NCI-H128 (cell line): Measurements from ENCODE around the gene TUBA1B.
"Not testable (repeated sequence)": the region's sequence is repeated elsewhere in the genome, so short reads cannot be mapped to it uniquely, and the experiment has no call there.

Experiments
- DNase-seq: peaks from one replicate; lab custom pipeline; 2025; ENCODE audit not compliant: unreplicated experiment; lab: John Stamatoyannopoulos, UW

The TUBA1B gene

DNA sequence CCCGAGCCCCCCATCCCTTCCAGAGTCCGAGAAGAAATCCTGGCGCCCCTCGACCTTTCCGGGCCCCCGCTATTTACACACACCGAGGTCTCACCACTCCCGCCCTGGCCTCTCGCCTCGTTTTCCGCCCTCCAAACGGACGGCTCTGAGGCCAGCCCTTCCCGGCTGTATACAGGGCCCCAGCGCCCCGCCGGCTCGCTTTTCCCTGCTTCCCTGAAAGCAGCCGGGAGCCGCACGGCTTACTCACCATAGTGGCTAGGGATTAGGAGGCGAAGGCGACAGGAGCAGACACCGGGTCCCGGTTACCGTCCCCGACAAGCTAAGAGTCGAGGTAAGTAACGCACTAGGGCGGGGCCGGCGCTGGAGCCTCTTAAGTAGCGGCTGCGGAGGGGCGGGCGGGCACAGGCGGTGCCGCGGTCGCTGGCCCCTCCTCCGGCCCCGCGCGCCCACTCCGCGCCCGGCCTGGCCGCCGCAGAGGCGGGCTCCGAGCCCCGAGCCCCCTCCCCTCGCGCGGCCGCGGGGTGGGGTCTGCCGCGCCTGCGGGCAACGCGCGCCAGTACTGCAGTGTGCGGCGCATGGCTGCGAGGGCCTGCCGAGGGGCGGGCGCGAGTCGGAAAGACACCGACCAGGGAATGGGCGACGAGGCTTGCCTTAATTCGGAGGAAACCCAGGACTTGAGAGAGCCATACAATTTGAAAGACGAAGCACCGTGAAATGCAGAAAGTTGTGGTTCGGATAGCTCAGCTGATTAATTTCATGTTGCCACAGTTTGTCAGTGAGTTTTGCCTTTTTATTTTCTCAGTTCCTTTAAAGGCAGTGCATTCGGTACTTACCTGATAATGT, at the start of gene TUBA1B:
TSS of gene TUBA1B (minus strand) at position 345 of the 843 bp plus-strand sequence. CDS start at position 250, 95 bp downstream.
- DNase-seq, result peak; percentile 93

DNA sequence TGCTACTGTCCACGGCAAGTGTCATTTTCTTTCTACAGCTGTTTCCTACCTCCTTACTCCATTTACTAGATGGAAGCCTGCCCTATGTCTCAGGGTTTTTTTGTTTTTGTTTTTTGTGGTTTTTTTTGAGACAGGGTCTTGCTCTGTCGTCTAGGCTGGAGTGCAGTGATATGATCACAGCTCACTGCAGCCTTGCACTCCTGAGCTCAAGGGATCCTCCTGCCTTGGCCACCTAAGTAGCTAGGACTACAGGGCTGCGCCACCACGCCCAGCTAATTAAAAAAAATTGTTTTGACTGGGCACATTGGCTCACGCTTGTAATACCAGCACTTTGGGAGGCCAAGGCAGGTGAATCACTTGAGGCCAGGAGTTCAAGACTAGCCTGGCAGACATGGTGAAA, 43.0 kb upstream of the TUBA1B start:
- DNase-seq, result no peak

DNA sequence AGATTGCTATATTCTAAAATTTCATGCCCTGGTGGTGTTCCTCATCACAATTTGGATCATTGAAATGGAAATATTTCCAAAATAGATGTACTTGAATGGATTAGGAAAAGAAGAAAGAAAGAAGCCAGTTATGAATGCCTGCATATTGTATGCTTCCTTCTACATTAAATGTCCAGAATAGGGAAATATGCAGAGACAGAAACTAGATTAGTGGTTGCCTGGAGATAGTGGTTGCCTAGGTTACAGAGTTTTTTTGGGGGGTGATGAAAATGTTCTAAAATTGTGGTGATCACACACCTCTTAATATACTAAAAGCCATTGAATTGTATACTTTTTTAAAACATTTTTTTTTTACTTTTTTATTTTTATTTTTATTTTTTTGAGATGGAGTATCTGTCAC, 39.7 kb upstream of the TUBA1B start:
- DNase-seq, result no peak

DNA sequence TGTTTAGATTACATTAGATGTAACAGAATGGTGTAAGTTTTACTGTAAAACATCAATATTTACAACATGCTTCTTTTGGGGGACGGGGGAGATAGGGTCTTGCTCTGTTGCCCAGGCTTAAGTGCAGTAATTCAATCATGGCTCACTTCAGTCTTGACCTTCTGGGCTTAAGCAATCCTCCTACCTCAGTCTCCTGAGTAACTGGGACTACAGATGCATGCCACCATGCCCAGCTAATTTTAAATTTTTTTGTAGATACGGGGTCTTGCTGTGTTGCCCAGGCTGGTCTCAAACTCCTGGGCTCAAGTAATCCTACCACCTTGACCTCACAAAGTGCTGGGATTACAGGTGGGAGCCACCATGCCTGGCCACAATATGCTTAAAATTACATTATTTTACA, 33.9 kb upstream of the TUBA1B start:
- DNase-seq, result no peak

DNA sequence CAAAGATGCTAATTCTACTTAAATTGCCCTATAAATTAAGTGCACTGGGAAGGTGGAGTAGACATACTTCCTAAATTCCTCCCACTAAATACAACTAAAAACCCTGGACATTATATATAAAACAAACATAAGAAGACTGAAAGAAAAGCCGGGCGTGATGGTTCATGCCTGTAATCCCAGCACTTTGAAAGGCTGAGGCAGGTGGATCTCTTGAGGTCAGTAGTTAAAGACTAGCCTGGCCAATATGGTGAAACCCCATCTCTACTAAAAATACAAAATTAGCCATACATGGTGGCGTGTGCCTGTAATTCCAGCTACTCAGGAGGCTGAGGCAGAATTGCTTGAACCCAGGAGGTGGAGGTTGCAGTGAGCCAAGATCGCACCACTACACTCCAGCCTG, 30.7 kb upstream of the TUBA1B start:
- DNase-seq, result not testable (repeated sequence)

DNA sequence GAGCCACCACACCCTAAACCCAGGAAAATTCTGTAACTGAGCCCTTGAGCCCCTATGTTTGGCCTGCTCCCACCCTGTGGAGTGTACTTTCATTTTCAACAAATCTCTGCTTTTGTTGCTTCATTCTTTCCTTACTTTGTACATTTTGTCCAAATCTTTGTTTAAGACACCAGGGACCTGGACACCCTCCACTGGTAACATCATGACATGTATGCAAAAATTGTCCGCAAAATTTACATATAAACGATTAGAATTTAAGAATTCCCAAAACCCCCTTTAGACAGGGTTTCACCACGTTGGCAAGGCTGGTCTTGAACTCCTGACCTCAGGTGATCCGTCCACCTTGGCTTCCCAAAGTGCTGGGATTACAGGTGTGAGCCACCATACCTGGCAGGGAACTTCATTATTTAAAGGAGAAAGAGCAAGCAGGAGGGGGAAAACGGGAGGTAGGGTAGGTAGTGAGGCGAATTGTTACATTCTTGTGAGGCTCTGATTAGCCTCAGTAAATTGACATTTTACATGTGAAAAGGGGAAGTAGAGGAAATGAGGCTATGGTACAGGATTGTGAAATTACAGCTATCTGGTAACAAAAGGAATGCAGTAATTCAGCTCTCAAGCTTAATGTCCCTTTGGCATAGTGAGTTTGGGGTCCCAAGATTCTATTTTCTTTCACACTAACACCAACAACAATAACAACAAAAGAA, 30.0 kb upstream of the TUBA1B start:
- no peak for DNase-seq

DNA sequence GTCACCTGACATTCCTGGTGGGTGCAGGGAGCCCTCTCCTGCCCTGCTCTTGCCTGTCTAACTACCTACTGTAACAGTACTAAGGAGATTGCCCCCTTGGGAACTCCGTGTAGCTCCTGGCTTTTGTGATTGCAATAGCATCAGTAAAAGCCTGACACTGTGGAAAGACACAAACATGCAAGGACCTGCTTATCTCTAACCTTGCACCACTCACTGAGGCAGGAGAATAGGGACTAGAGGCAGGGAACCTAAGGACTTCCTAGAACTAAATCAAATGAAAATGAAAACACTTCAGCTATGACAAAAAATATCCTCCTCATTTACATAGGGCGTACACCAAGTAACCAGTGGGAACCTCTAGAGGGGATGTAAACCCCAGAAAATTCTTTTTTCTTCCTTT, 29.2 kb upstream of the TUBA1B start:
- DNase-seq, result no peak

DNA sequence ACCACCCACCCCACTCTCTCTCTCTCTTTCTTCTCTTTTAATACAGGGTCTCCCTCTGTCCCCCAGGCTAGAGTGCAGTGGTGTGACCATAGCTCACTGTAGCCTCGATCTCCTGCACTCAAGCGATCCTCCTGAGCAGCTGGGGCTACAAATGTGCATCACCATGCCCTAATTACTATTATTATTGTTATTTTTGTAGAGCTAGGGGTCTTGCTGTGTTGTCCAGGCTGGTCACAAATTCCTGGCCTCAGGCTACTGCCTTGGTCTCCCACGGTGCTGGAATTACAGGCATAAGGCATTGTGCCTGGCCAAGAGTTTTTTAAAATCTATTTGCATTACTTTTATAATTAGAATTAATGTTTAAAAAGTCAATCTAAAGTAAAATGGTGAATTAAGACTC, 23.0 kb upstream of the TUBA1B start:
- no peak for DNase-seq

DNA sequence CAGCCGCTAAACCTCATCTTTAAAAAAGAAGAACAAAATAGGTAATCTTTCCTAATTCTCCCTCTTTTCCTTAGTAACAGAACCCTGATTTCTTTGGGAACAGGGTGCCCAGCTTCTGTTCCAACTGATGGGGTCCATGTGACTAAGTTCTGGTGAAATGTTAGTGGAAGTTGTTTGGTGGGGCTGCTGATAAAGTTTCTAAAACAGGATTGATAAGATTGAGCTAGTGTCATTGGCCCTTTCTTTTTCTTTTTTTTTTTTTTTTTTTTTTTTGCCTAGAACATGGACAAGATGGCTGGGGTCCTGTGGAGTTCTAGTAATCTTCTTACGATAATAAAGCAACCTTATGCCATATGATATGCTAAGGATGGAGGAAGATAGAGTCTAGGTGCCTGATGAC, 16.2 kb upstream of the TUBA1B start:
- no peak for DNase-seq

DNA sequence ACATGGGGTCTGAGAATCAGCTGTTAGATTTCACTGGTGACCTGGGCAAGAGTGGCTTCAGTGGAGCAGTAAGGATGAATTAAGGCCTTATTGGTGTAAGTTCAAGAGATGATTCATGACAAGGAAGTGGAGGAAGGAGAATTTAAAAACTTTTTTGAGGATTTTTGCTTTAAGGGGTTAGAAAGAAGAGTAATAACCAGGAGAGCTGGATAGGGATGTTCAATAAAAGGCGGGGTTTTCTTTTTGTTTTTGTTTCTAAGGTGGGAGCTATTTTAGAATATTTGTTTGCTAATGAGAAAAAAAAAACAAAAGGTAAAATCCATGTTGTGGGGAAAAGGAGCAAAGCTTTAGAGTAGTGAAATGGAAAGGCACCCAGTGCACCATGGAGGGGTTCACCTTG, 15.2 kb upstream of the TUBA1B start:
- no peak for DNase-seq

DNA sequence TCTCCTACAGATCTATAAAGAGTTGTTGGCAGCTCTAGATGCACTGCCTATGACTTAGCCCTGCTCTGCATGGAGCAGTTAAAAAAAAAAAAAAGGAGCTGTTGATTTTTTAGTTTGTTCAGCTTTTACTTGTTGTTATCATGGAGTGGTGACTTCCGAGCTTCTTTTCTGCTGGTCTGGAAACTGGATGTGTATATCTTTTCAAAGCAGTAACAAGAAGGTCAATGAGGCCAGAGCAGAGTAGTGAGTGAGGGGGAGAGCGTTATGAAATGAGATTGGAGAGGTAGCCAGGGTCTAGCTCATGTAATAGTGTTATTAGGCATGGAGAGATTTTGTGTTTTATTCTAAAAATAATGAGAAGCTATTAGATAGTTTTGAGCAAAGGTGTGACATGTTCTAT, 13.2 kb upstream of the TUBA1B start:
- DNase-seq, result no peak

DNA sequence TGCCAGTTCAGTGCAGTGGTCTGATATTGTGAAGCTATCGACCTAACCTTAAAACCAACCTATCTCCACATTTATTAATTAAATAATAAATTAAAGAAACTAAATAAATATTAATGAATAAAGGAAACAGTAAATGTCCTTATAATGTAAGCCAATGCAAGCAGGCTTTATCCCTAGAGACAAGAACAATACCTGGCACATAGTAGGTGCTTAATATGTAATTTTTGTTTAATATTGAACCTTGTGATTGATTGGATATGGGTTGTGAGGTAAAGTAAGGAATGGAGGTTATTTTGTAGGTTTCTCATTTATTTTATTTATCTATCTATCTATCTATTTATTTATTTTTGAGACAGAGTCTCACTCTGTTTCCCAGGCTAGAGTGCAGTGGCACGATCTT, 7.8 kb upstream of the TUBA1B start:
- no peak for DNase-seq

DNA sequence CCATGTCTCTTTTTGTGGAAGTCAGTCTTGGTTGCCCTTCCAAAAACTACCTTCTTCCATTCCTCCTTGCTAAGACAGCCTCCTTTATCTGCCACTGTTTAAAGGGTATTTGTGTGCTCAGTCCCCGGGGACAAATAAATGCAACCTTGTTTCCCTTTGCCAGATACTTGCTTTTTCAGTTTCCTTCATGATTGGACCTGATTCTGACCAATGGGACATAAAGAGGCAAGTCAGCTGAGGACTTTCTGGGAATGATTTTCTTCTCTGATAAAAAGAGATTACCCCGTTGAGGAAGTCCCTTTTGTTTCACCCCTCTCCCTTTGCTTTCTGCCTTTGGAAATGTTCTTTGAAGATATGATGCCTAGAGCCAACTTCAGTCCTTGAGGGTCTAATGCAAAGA, 7.4 kb upstream of the TUBA1B start:
- no peak for DNase-seq

DNA sequence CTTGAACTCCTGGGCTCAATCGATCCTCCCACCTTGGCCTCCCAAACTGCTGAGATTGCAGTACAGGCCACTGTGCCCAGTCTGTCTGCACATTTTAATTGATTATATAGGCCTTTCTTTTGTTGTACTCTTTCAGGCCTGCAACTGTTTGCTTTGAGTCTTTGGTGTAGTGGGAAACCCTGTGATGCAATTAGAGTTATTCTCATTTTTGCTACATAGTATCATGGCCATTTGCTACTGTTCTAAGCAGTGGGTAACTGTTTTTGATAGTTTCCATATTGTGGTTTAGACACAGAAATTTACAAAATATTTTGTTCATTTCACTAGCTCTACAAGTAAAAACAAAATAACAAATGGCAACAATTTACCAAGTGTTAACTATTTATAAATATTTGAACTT, 6.3 kb upstream of the TUBA1B start:
- DNase-seq, result no peak

DNA sequence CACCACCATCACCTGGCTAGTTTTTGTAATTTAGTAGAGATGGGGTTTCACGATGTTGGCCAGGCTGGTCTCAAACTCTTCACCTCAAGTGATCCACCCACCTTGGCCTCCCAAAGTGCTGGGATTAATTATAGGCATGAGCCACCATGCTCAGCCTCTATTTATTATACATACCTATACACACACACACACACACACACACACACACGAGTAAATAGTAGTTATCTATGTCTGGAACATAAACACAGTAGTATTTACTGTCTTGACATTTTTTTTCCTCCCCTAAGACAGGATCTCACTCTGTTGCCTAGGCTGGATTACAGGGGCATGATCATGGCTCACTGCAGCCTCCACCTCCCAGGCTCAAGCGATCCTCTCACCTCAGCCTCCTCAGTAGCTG, 5.8 kb upstream of the TUBA1B start:
- not testable (repeated sequence) for DNase-seq

DNA sequence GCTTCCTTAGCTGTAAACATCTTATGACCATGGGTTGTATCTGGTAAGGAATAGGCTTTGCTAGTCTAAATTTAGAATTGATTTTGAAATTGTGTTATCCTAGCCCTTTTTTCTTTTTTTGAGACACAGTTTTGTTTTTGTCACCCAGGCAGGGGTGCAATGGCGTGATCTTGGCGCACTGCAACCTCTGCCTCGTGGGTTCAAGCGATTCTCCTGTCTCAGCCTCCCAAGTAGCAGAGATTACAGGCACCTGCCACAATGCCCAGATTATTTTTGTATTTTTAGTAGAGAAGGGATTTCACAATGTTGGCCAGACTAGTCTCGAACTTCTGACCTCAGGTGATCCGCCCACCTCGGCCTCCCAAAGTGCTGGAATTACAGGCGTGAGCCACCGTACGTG, 2.4 kb upstream of the TUBA1B start:
- DNase-seq, result no peak

DNA sequence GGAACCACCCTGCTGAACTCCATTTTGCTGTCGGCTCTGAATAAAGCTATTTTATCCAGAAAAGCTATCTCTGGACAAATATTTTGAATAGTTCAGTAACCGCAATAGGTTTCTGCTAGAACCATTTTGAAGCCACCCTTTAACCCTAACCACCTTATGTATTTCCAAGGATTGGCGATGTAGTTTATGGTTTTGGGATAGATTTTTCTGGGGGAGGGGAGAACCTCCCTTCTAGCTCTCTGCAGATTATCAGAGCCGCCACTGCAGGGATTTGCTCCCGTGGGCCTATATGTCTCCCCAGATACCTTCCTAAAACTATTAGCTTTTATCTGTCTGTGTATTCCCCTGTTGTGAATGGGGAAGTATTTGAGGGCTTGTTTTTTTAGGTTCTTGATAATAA, 1.8 kb upstream of the TUBA1B start:
- no peak for DNase-seq

DNA sequence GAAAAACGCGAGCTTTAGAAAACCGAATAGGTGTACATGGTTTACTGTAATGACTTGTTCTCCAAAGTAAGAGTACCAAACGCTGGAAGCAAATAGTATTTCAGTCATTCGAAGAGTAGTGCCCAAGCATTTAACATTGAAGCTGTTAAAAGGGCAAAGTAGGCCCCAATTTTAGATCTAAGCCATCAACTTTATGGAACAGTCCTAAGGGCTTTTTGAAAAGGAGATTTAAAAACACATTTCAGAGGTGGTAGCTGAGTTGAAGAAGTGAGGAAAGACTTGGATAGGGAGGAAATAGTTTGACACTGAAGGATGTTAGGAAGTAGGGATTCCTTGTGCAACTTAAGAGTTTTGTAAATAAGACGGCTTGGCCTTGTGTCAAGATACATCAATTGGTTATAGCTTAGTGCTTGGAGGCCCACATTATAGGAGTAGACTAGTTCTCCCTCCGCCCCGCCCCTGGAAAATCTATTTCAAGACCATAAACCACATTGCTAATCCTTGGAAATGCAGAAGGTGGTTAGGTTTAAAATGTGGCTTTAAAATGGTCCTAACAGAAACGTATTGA, 783 bp upstream of the TUBA1B start:
- DNase-seq, result no peak

DNA sequence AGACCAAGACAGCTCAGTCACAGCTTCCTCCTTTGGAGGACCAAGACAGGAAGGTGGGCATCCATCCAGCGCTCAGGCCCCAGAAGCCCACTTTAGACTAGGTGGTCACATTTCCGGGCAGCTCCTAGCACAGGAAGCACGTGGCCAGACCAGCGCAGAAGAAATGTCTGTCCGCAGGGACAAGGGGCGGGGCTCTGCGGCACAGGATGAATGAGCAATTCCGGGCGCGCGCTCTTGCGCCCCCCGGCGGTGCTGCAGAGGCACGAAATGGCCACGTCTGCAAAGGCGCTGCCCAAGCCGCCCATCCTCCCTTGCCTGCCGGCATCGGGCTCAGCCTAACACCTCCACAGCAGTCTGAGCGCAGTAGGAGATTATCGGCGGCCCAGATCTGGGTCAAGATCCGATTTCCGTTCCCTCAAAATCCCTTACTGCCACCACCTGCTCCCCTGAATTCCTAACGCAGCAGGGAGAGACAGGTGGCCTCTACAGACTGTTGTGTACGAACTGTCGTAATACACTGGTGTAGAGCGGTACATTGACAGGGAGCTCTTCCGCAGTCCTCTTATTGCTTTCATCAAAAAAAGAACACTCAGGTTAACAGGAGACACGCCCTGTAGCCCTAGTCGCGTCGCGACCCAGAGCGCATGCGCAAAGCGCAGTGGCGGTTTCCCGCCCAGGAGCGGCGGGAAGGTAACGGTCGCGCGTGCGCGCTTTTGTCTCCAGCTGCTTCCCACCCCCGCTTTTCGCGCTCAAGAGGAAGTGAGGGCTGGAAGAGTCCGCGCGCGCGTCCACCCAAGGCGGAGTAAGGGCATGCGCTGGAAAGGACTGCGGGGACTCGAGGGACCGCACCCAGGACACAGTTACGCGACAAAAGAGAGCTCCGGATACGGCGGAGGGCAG, 794 bp downstream of the TUBA1B start:
- DNase-seq, result peak; percentile 85

DNA sequence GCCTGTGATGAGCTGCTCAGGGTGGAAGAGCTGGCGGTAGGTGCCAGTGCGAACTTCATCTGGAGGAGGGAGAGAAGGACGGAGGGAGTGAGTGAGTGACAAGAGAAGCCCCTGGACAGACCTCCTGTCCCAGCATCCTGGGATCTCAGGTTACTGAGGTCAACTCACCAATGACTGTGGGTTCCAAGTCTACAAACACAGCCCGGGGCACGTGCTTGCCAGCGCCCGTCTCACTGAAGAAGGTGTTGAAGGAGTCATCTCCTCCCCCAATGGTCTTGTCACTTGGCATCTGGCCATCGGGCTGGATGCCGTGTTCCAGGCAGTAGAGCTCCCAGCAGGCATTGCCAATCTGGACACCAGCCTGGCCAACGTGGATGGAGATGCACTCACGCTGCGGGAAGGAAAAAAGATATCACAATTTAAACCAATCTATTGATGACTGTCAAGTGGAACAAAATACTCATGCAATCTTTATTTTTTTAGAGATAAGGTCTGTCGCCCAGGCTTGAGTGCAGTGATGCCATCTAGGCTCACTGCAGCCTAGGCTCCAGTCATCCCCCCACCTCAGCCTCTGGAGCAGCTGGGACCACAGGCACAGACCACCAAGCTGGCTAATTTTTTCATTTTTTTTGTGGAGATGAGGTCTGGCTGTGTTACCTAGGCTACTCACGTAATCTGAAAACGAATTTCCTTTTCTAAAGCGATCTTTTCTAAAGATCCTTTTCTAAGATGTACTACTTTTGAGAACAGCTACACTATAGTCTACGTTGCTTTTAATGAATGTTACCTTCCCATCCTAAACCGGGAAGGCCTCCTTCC, 1.7 kb downstream of the TUBA1B start:
- no peak for DNase-seq
